Brain microvascular endothelial cell (primary cell): Measurements from ENCODE around the gene FAM209B.
"Not testable (repeated sequence)": the region's sequence is repeated elsewhere in the genome, so short reads cannot be mapped to it uniquely, and the experiment has no call there.

Source experiments
- DNase-seq: peaks from one replicate; pipeline ENCODE4 v3.0.0-alpha.2; 2020
- H3K27ac ChIP-seq: fragments of 250-450 bp; sonication (Bioruptor Pico); 2 replicates; pipeline ENCODE4 v1.5.1; 2020; ENCODE audit warnings: mild to moderate bottlenecking, moderate library complexity
- H3K27me3 ChIP-seq: fragments of 250-450 bp; sonication (Bioruptor Pico); replicated peaks from 2 replicates; pipeline ENCODE4 v1.5.1; 2020; ENCODE audit warnings: mild to moderate bottlenecking
- H3K36me3 ChIP-seq: fragments of 250-450 bp; sonication (Bioruptor Pico); replicated peaks from 2 replicates; pipeline ENCODE4 v1.5.1; 2020; ENCODE audit warnings: mild to moderate bottlenecking
- H3K4me3 ChIP-seq: 2 replicates; pipeline ENCODE4 v1.5.1; 2011; ENCODE audit warnings: low read depth, mild to moderate bottlenecking, control low read depth, low read length, moderate library complexity
- CTCF ChIP-seq: IDR thresholded peaks from 2 replicates; pipeline ENCODE4 v1.5.1; 2011; ENCODE audit warnings: low read depth, mild to moderate bottlenecking, moderate library complexity, low read length, control low read depth, inconsistent platforms; ENCODE audit errors: missing control alignments
- in situ Hi-C: cut with HindIII; loops from 2 replicates; pipeline ENCODE4 v1.10.0; 2017; ENCODE audit warnings: low sequenced_read_pairs, low pct_ligation_motif_present

Gene FAM209B

GRCh38 chr20:56517211-56517610 is 15.8 kb upstream of the FAM209B start:
- no peak overlapping the region for H3K27ac ChIP-seq
- H3K27me3 ChIP-seq, result no peaks in the 10 kb centered on the region
- TF ChIP-seq CTCF, result no peak
- peaks cover 43% of the 10 kb centered on the region for H3K36me3 ChIP-seq
- in situ Hi-C loops, result no loop called here
- DNase-seq, result no peak
- no peak overlapping the region for H3K4me3 ChIP-seq

GRCh38 chr20:56517641-56518040 is 15.4 kb upstream of the FAM209B start:
- Histone ChIP-seq H3K36me3 (peaks cover 43% of the 10 kb centered on the region), H3K4me3 (no peak overlapping the region), H3K27me3 (no peaks in the 10 kb centered on the region), H3K27ac (no peak overlapping the region)
- no peak for TF ChIP-seq CTCF
- DNase-seq, result no peak
- in situ Hi-C loops, result no loop called here

- Histone ChIP-seq H3K27me3 (no peaks in the 10 kb centered on the region), H3K36me3 (peaks cover 41% of the 10 kb centered on the region), H3K27ac (no peak overlapping the region), H3K4me3 (no peak overlapping the region)
- TF ChIP-seq CTCF, result no peak
- DNase-seq, result no peak
- in situ Hi-C loops, result no loop called here
Observed at GRCh38 chr20:56518126-56518525, 14.9 kb upstream of the FAM209B start.

- DNase-seq, result no peak
- Histone ChIP-seq H3K27ac (no peak overlapping the region), H3K27me3 (no peaks in the 10 kb centered on the region), H3K36me3 (peaks cover 34% of the 10 kb centered on the region), H3K4me3 (no peak overlapping the region)
- in situ Hi-C loops, result no loop called here
- TF ChIP-seq CTCF, result no peak
Observed at GRCh38 chr20:56518721-56519398, 14.2 kb upstream of the FAM209B start.

- TF ChIP-seq CTCF, result no peak
- in situ Hi-C loops, result no loop called here
- no peak for DNase-seq
- Histone ChIP-seq H3K27me3 (no peaks in the 10 kb centered on the region), H3K27ac (no peak overlapping the region), H3K4me3 (no peak overlapping the region), H3K36me3 (peaks cover 32% of the 10 kb centered on the region)
Observed at GRCh38 chr20:56519551-56519950, 13.5 kb upstream of the FAM209B start.

GRCh38 chr20:56520180-56520579 is 12.9 kb upstream of the FAM209B start:
- no peak for TF ChIP-seq CTCF
- Histone ChIP-seq H3K27me3 (no peaks in the 10 kb centered on the region), H3K27ac (no peak overlapping the region), H3K36me3 (peaks cover 32% of the 10 kb centered on the region), H3K4me3 (no peak overlapping the region)
- in situ Hi-C loops, result no loop called here
- DNase-seq, result no peak

GRCh38 chr20:56520746-56521354 is 12.2 kb upstream of the FAM209B start:
- H3K27ac ChIP-seq, H3K4me3 ChIP-seq, H3K27me3 ChIP-seq, in situ Hi-C loops, DNase-seq: not testable (repeated sequence)
- H3K36me3 ChIP-seq, result peaks cover 32% of the 10 kb centered on the region
